Endothelial cell of umbilical vein (primary cell): Measurements from ENCODE around the gene MAGI1. TPM values are rescaled to one million over a fixed set of nuclear protein-coding genes. Genes with fewer than 3 reads are reported as not detected.

ENCODE experiments used
- BruUV-seq: library from RNA; stranded (reverse); fragments of 400-500 nt; replicated peaks from 2 replicates; lab custom pipeline; 2021; lab: Mats Ljungman, UMichigan
- CTCF ChIA-PET: fragments of 300-600, 350-600 bp; sonication (Branson Sonifier 250); formaldehyde crosslinking; loops from one replicate; lab custom pipeline; 2021; ENCODE audit warnings: antibody characterized with exemption, inconsistent platforms; lab: Charles Lee
- POLR2A ChIA-PET: fragments of 300-600, 350-600 bp; sonication (Branson Sonifier 250); formaldehyde crosslinking; loops from one replicate; lab custom pipeline; 2021; ENCODE audit warnings: antibody characterized with exemption, inconsistent platforms; lab: Charles Lee
- DNase-seq: peaks from one replicate; pipeline ENCODE4 v3.0.0-alpha.2; 2011; ENCODE audit warnings: low read depth, low spot score
- FAIRE-seq: peaks from 2 replicates; lab custom pipeline; 2011; peaks lifted over from hg19 to GRCh38; lab: Jason Lieb, UNC
- H2AFZ ChIP-seq: 2 replicates; pipeline ENCODE4 v1.6.0; 2012; ENCODE audit warnings: low read depth, low read length, control low read depth, inconsistent platforms
- H3K27ac ChIP-seq: 2 replicates; pipeline ENCODE4 v1.5.1; 2011; ENCODE audit warnings: low read depth, mild to moderate bottlenecking, control low read depth, low read length, moderate library complexity; ENCODE audit not compliant: insufficient read depth
- H3K27me3 ChIP-seq, 2 experiments: 2 replicates each; pipeline versions ENCODE4 v1.6.0 to v1.6.1; 2011; ENCODE audit warnings: low read length in 2 of 2, mixed read lengths in 1 of 2; ENCODE audit not compliant: control insufficient read depth in 2 of 2, insufficient read depth in 2 of 2
- H3K36me3 ChIP-seq, 2 experiments: 2 replicates in 1 of 2; 3 replicates in 1 of 2; pipeline ENCODE4 v1.5.1; 2011; ENCODE audit warnings: low read length in 2 of 2, mild to moderate bottlenecking in 1 of 2, moderate library complexity in 1 of 2; ENCODE audit not compliant: control insufficient read depth in 2 of 2, insufficient read depth in 2 of 2; ENCODE audit errors: extremely low read depth in 1 of 2
- H3K4me1 ChIP-seq: 3 replicates; pipeline ENCODE4 v1.5.1; 2011; ENCODE audit warnings: mild to moderate bottlenecking, low read length; ENCODE audit not compliant: control insufficient read depth, insufficient read depth; ENCODE audit errors: extremely low read depth
- H3K4me2 ChIP-seq: 2 replicates; pipeline ENCODE4 v1.6.1; 2011; ENCODE audit warnings: low read length, control low read depth, mixed read lengths; ENCODE audit not compliant: insufficient read depth
- H3K4me3 ChIP-seq, 3 experiments: fragments of 200-600 bp in 1 of 3; sonication (generic), shearing (Covaris generic) in 1 of 3; replicated peaks in 1 of 3; 2 replicates each; pipeline ENCODE4 v1.5.1; 2011 to 2016; ENCODE audit warnings: control low read depth in 3 of 3, low read length in 3 of 3, mild to moderate bottlenecking in 2 of 3, inconsistent platforms in 1 of 3, low read depth in 1 of 3, moderate library complexity in 1 of 3; ENCODE audit not compliant: insufficient read depth in 1 of 3
- H3K79me2 ChIP-seq: 2 replicates; pipeline ENCODE4 v1.6.0; 2012; ENCODE audit warnings: low read length, inconsistent platforms; ENCODE audit not compliant: control insufficient read depth, insufficient read depth
- H3K9ac ChIP-seq: replicated peaks from 2 replicates; pipeline ENCODE3; 2011; ENCODE audit warnings: low read length, control low read depth; ENCODE audit not compliant: insufficient read depth; ENCODE audit errors: extremely low read depth
- H3K9me1 ChIP-seq: replicated peaks from 3 replicates; pipeline ENCODE4 v1.6.0; 2011; ENCODE audit warnings: mild to moderate bottlenecking, low read length; ENCODE audit not compliant: control insufficient read depth, insufficient read depth; ENCODE audit errors: extremely low read depth
- H3K9me3 ChIP-seq: replicated peaks from 2 replicates; pipeline ENCODE4 v1.5.1; 2012; ENCODE audit warnings: low read length, inconsistent platforms; ENCODE audit not compliant: control insufficient read depth, insufficient read depth
- H4K20me1 ChIP-seq: replicated peaks from 2 replicates; pipeline ENCODE3; 2011; ENCODE audit warnings: mild to moderate bottlenecking, low read length; ENCODE audit not compliant: control insufficient read depth, insufficient read depth; ENCODE audit errors: extremely low read depth
- EZH2 ChIP-seq: IDR thresholded peaks from 2 replicates; pipeline ENCODE4 v1.6.1; 2012; ENCODE audit warnings: borderline replicate concordance, low read depth, mild to moderate bottlenecking, moderate library complexity, low read length, inconsistent platforms; ENCODE audit not compliant: severe bottlenecking
- FOS ChIP-seq: IDR thresholded peaks from 2 replicates; pipeline ENCODE4 v1.6.1; 2011; ENCODE audit warnings: mild to moderate bottlenecking, low read length, moderate library complexity, borderline replicate concordance; ENCODE audit not compliant: insufficient read depth
- GATA2 ChIP-seq: IDR thresholded peaks from 2 replicates; pipeline ENCODE4 v1.7.0; 2011; ENCODE audit warnings: low read depth, mild to moderate bottlenecking, moderate library complexity, mixed read lengths, low read length; ENCODE audit not compliant: insufficient read length, insufficient read depth
- JUN ChIP-seq: IDR thresholded peaks from 2 replicates; pipeline ENCODE4 v1.6.1; 2011; ENCODE audit warnings: borderline replicate concordance, low read depth; ENCODE audit not compliant: insufficient read length, insufficient read depth
- MAX ChIP-seq: IDR thresholded peaks from 2 replicates; pipeline ENCODE4 v1.6.1; 2011; ENCODE audit not compliant: insufficient read depth, insufficient read length
- MYC ChIP-seq: IDR thresholded peaks from one replicate; pipeline ENCODE4 v1.6.1; 2011; ENCODE audit warnings: mild to moderate bottlenecking, low read depth, low read length
- POLR2A ChIP-seq: IDR thresholded peaks from 2 replicates; pipeline ENCODE4 v1.6.1; 2012; ENCODE audit warnings: low read depth, mild to moderate bottlenecking, control low read depth, low read length
- POLR2AphosphoS5 ChIP-seq: IDR thresholded peaks from 2 replicates; pipeline ENCODE4 v1.6.1; 2012; ENCODE audit warnings: low read depth, mild to moderate bottlenecking, control low read depth, low read length, moderate library complexity; ENCODE audit not compliant: insufficient read depth
- dilution Hi-C: fragments of 300-500 bp; cut with MboI; formaldehyde crosslinking; loops from one replicate; pipeline ENCODE4 v1.15.0; 2019; ENCODE audit warnings: low sequenced_read_pairs; ENCODE audit not compliant: extremely low pct_ligation_motif_present
- intact Hi-C: fragments of 100-400 bp; cut with micrococcal nuclease; formaldehyde crosslinking; loops from one replicate; pipeline ENCODE4 v1.10.0; 2022
- polyA plus RNA-seq, 4 experiments: library from polyadenylated mRNA; depleted of rRNA in 3 of 4; stranded (reverse) in 3 of 4; unstranded in 1 of 4; fragments of >200 nt; gene quantifications; 2 replicates each; pipeline versions ENCODE4 v1.2.1 to v1.2.3, GENCODE V29; 2011 to 2012; ENCODE audit warnings: missing spikeins in 1 of 4
- total RNA-seq: library from RNA; stranded (reverse); gene quantifications from 2 replicates; pipeline ENCODE4 v1.2.3, GENCODE V29; 2021
- TF ChIP-seq, protein P1 (sequence below), 2 donors: IDR thresholded peaks; 1 replicate in 1 of 2; 2 replicates in 1 of 2; pipeline ENCODE4 v1.5.1; 2011; ENCODE audit warnings: low read length in 2 of 2, mild to moderate bottlenecking in 2 of 2, moderate library complexity in 2 of 2, control low read depth in 1 of 2, inconsistent platforms in 1 of 2, low read depth in 1 of 2; ENCODE audit not compliant: insufficient read depth in 1 of 2; ENCODE audit errors: extremely low read depth in 1 of 2

Gene MAGI1
- total and polyA plus RNA-seq, 2 donors (not counting 3 experiments of a cell fraction or from before 2014, with no cell fraction given) = 10.1 to 47.9 TPM

DNA sequence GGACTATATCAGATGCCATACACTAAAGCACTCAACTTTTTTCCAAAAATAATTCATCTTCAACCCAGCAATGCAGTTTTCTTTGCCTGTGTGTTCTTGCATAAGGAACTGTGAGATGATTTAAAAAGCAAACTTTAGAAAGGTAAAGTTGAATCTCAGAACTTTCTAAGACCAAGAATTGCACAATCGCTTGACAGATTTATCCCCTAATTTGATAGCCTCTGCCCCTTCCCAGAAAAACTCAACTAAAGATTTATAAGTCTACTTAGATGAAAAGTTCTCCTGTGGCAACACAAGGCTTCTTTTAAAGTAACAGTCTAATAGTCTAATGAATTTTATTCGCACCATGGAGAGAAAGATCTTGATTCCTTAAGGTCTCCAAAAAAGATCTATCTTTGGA, 259.3 kb downstream of the MAGI1 start:
- H3K79me2 ChIP-seq = no peaks in the 10 kb centered on the region
- FAIRE-seq = no peak

More for the DNA sequence above, 259.3 kb downstream of the MAGI1 start:
- TF ChIP-seq EZH2 (no peak), POLR2AphosphoS5 (no peak), GATA2 (no peak), MAX (no peak), JUN (no peak), FOS (no peak), MYC (no peak), POLR2A (no peak)
- TF ChIP-seq, protein P1, sequence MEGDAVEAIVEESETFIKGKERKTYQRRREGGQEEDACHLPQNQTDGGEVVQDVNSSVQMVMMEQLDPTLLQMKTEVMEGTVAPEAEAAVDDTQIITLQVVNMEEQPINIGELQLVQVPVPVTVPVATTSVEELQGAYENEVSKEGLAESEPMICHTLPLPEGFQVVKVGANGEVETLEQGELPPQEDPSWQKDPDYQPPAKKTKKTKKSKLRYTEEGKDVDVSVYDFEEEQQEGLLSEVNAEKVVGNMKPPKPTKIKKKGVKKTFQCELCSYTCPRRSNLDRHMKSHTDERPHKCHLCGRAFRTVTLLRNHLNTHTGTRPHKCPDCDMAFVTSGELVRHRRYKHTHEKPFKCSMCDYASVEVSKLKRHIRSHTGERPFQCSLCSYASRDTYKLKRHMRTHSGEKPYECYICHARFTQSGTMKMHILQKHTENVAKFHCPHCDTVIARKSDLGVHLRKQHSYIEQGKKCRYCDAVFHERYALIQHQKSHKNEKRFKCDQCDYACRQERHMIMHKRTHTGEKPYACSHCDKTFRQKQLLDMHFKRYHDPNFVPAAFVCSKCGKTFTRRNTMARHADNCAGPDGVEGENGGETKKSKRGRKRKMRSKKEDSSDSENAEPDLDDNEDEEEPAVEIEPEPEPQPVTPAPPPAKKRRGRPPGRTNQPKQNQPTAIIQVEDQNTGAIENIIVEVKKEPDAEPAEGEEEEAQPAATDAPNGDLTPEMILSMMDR (IDR thresholded peaks at IDR 0.05; ENCODE audit: extremely low read depth in 1 of 2, insufficient read depth in 1 of 2, low read depth in 1 of 2, low read length in 2 of 2) = no peak
- no peaks in the 10 kb centered on the region for H3K36me3 ChIP-seq
- ChIA-PET CTCF (no interaction called here), POLR2A (no interaction called here)
- H3K27ac ChIP-seq = no peak overlapping the region
- H3K4me1 ChIP-seq = no peaks in the 10 kb centered on the region
- no peak overlapping the region for H3K9ac ChIP-seq
- no peaks in the 10 kb centered on the region for H3K9me1 ChIP-seq
- H2AFZ ChIP-seq = no peak overlapping the region
- no peaks in the 10 kb centered on the region for H3K27me3 ChIP-seq
- no peak for DNase-seq
- no peaks in the 10 kb centered on the region for H3K9me3 ChIP-seq
- no TSS peak for BruUV-seq
- H3K4me3 ChIP-seq = no peak overlapping the region
- H3K4me2 ChIP-seq = no peak overlapping the region
- H4K20me1 ChIP-seq = no peaks in the 10 kb centered on the region
- dilution Hi-C loops (no loop called here), intact Hi-C loops (no loop called here)
